PC-3 (cell line): ENCODE measurements around the gene TIPRL.

Experiments
- EZH2 ChIP-seq: fragments of 300-600 bp; sonication (generic); IDR thresholded peaks from one replicate; pipeline ENCODE4 v1.6.1; 2017; ENCODE audit warnings: antibody characterized with exemption, mild to moderate bottlenecking, low read length; ENCODE audit not compliant: unreplicated experiment
- EZH2phosphoT487 ChIP-seq: fragments of 300-600 bp; sonication (generic); IDR thresholded peaks from 2 replicates; pipeline ENCODE4 v1.6.1; 2018; ENCODE audit warnings: mild to moderate bottlenecking, antibody characterized with exemption, low read length, borderline replicate concordance
- TF ChIP-seq, protein P1 (sequence below): fragments of 300-600 bp; sonication (generic); conservative IDR thresholded peaks from 2 replicates; pipeline ENCODE4 v1.5.1; 2017; ENCODE audit warnings: antibody characterized with exemption, low read depth, mild to moderate bottlenecking, low read length

DNA sequence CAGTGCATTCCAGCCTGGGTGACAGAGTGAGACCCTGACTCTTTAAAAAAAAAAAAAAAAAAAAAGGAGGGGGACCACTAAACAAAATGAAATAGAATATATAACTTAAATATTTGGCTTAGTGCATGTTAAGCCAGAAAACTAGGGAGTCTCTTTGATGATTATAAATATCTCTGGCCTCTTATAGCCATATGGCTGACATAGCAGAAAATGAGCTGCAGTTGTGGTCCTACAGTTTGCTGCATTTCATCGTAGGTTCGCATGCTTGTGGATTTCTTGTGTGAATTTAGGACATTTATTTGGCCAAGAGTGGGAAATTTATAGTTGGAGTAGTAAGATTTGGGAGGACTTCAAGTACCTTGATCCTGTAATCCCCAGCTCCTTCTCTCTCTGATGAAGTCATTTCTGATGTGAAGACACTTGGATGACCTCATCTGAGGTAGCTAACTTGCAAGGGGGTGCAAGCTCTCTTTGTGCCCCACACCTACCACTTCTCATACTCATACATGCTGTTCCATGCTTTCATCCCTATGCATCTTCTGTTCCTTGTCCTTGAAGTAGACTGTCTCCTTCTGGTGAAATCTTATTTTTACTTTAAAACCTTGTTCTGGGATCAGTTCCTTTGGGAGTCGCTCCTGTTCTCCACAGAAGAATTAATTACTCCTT lies 6.4 kb upstream of the TIPRL start:
- TF ChIP-seq, protein P1, sequence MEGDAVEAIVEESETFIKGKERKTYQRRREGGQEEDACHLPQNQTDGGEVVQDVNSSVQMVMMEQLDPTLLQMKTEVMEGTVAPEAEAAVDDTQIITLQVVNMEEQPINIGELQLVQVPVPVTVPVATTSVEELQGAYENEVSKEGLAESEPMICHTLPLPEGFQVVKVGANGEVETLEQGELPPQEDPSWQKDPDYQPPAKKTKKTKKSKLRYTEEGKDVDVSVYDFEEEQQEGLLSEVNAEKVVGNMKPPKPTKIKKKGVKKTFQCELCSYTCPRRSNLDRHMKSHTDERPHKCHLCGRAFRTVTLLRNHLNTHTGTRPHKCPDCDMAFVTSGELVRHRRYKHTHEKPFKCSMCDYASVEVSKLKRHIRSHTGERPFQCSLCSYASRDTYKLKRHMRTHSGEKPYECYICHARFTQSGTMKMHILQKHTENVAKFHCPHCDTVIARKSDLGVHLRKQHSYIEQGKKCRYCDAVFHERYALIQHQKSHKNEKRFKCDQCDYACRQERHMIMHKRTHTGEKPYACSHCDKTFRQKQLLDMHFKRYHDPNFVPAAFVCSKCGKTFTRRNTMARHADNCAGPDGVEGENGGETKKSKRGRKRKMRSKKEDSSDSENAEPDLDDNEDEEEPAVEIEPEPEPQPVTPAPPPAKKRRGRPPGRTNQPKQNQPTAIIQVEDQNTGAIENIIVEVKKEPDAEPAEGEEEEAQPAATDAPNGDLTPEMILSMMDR = no peak
- TF ChIP-seq EZH2phosphoT487 = no peak
- no peak for TF ChIP-seq EZH2
